ENCODE results near the gene CDX2. TPM values are rescaled to one million over a fixed set of nuclear protein-coding genes. Genes with fewer than 3 reads are reported as not detected.

CDX2 gene
- total and polyA plus RNA-seq, 2 experiments from 2014 or later, result 34.6 to 60.6 TPM

DNA sequence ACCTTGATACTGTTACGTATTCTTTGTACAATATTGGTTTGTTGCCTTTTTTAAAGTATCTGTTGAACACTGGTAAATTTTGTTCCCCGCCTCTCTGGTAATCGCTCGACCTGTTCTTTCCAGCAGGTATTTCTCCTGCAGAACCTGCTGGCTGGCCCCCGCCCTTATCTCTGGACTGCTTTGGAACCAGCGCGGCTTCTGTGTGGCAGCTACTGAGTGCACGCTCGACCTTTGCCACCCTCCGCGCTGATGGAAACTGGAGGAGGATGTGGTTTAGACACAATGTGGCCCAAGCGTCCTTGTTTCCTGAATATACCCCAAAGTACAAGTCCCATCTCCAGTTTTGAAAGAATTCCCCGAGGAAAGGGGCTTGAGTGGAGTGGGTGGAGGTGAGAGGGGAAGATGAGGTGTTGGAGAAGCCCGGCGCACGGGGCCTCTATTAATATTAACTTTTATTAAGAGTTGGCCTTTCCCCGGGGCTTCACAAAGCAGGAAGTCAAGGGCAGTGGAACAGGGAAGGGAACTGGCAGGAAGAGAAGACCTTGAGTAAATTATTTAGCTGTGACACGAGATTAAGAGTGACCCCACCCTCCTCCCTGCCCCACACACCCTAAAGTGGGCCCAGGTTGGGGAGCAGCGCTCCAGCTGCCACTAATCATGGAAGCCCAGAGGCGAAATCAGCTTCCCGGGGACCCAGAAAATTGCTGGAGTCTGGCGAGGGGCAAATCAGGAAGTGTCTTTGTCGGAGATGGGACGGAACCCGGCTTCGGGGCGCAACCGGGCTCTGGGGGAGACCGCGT lies 16.0 kb downstream of the CDX2 start:
- H3K9me2 ChIP-seq (replicated peaks; ENCODE audit: insufficient read depth), result no peaks in the 10 kb centered on the region
- H3K4me1 ChIP-seq (ENCODE audit: insufficient read depth), result peaks cover 5% of the 10 kb centered on the region
- no peaks in the 10 kb centered on the region for H4K20me1 ChIP-seq (ENCODE audit: insufficient read depth, poor library complexity, severe bottlenecking)
- H3K36me3 ChIP-seq (replicated peaks; ENCODE audit: insufficient read depth, low read depth), result no peaks in the 10 kb centered on the region
- peaks cover 7% of the 10 kb centered on the region for H3K27me3 ChIP-seq
- no peaks in the 10 kb centered on the region for H3K79me2 ChIP-seq
- H3K4me2 ChIP-seq, result peak overlapping the region; percentile 92
- no peaks in the 10 kb centered on the region for H3K9me3 ChIP-seq (ENCODE audit: low read depth)
- H3K4me3 ChIP-seq, result peak overlapping the region; percentile 60
- WGBS (ENCODE audit: low lambda C conversion rate, missing lambda C conversion rate), result 18% methylated on average over 30 of the region's 30 CpGs
- TF ChIP-seq EZH2phosphoT487 (IDR thresholded peaks at IDR 0.05; ENCODE audit: low read depth, severe bottlenecking, unreplicated experiment) (no peak), EZH2 (IDR thresholded peaks at IDR 0.05; ENCODE audit: borderline replicate concordance) (no peak)
- TF ChIP-seq, protein P1, sequence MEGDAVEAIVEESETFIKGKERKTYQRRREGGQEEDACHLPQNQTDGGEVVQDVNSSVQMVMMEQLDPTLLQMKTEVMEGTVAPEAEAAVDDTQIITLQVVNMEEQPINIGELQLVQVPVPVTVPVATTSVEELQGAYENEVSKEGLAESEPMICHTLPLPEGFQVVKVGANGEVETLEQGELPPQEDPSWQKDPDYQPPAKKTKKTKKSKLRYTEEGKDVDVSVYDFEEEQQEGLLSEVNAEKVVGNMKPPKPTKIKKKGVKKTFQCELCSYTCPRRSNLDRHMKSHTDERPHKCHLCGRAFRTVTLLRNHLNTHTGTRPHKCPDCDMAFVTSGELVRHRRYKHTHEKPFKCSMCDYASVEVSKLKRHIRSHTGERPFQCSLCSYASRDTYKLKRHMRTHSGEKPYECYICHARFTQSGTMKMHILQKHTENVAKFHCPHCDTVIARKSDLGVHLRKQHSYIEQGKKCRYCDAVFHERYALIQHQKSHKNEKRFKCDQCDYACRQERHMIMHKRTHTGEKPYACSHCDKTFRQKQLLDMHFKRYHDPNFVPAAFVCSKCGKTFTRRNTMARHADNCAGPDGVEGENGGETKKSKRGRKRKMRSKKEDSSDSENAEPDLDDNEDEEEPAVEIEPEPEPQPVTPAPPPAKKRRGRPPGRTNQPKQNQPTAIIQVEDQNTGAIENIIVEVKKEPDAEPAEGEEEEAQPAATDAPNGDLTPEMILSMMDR (IDR thresholded peaks at IDR 0.05; ENCODE audit: poor library complexity), result no peak
- peak overlapping the region; percentile 86 for H2AFZ ChIP-seq
- DNase-seq (ENCODE audit: low spot score), result peak; percentile 81
- peak overlapping the region; percentile 96 for H3K27ac ChIP-seq

DNA sequence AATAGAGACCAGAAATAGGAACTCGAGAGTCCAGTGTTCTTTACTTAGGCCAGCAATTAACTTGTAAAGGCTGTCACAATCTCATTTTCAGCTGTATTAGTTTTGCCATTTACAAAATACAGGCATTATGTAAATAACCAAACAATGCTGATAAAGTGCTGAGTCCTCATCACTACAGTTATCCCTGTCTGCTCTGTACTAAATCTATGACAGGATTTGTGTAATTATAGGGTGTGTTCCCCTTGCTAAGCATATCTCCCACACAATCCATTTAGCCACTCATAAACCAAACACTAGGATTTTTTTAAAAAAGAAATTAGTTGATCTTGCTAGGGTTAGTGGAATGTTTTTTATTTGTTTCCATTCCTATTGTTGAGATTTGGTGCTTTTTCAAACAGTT lies 26.1 kb downstream of the CDX2 start:
- 83% methylated on average over 1 of the region's 1 CpG for WGBS (ENCODE audit: low lambda C conversion rate, missing lambda C conversion rate)
- DNase-seq (ENCODE audit: low spot score), result no peak

DNA sequence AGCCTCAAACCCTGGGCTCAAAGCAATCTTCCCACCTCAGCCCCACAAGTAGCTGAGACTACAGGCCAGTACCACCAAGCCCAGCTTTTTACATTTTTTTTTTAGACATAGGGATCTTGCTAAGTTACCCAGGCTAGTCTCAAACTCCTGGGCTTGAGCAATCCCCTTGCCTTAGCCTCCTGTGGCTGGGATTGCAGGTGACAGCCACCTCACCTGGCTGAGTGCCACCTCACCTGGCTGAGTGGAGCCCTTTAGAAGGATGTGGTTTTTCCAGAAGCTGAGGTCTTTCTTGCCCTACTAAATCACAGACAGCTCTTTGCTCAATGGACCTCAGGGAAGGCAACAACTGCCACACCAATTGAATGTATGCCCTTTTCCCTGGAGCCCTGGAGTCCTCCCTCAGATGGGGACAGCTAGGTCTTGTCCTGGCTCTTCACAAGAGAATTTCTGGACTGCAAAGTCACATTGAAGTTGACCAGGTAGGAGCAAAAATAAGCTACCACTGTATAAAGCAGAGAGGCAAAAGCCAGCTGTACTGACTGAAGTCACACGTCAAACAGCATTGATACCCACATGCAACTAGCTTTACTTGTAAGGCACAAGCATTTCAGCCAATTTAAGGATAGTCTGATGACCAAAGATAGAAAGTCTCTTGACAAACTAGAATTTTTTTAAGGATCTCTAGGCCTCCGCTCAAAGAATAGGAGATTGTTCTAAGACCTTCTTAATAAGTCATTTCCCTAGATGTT lies 35.4 kb downstream of the CDX2 start:
- Histone ChIP-seq H3K4me3 (no peak overlapping the region), H3K79me2 (no peaks in the 10 kb centered on the region), H3K27ac (no peak overlapping the region), H3K4me2 (no peak overlapping the region), H3K9me3 (ENCODE audit: low read depth) (no peaks in the 10 kb centered on the region), H3K4me1 (ENCODE audit: insufficient read depth) (no peaks in the 10 kb centered on the region), H4K20me1 (ENCODE audit: insufficient read depth, poor library complexity, severe bottlenecking) (no peaks in the 10 kb centered on the region), H3K9me2 (replicated peaks; ENCODE audit: insufficient read depth) (no peaks in the 10 kb centered on the region), H2AFZ (no peak overlapping the region), H3K36me3 (replicated peaks; ENCODE audit: insufficient read depth, low read depth) (no peaks in the 10 kb centered on the region), H3K27me3 (peaks cover 34% of the 10 kb centered on the region)
- no peak for TF ChIP-seq EZH2phosphoT487 (IDR thresholded peaks at IDR 0.05; ENCODE audit: low read depth, severe bottlenecking, unreplicated experiment)
- no peak for TF ChIP-seq EZH2 (IDR thresholded peaks at IDR 0.05; ENCODE audit: borderline replicate concordance)
- TF ChIP-seq, protein P1 (IDR thresholded peaks at IDR 0.05; ENCODE audit: poor library complexity), result no peak
- no peak for DNase-seq (ENCODE audit: low spot score)
- WGBS (ENCODE audit: low lambda C conversion rate, missing lambda C conversion rate), result 78% methylated on average over 2 of the region's 2 CpGs

More for the DNA sequence above, 26.1 kb downstream of the CDX2 start:
- Histone ChIP-seq H3K4me1 (ENCODE audit: insufficient read depth) (no peaks in the 10 kb centered on the region), H3K9me2 (replicated peaks; ENCODE audit: insufficient read depth) (no peaks in the 10 kb centered on the region), H3K9me3 (ENCODE audit: low read depth) (no peaks in the 10 kb centered on the region), H3K4me3 (no peak overlapping the region), H3K27ac (no peak overlapping the region), H3K79me2 (no peaks in the 10 kb centered on the region), H2AFZ (no peak overlapping the region), H3K4me2 (no peak overlapping the region), H4K20me1 (ENCODE audit: insufficient read depth, poor library complexity, severe bottlenecking) (no peaks in the 10 kb centered on the region), H3K36me3 (replicated peaks; ENCODE audit: insufficient read depth, low read depth) (no peaks in the 10 kb centered on the region), H3K27me3 (no peaks in the 10 kb centered on the region)
- TF ChIP-seq EZH2 (IDR thresholded peaks at IDR 0.05; ENCODE audit: borderline replicate concordance), result no peak
- TF ChIP-seq, protein P1 (IDR thresholded peaks at IDR 0.05; ENCODE audit: poor library complexity), result no peak
- no peak for TF ChIP-seq EZH2phosphoT487 (IDR thresholded peaks at IDR 0.05; ENCODE audit: low read depth, severe bottlenecking, unreplicated experiment)
